Anterior cingulate cortex (tissue), 58 donors: ENCODE results near the gene EPHB1.

ENCODE experiments used
- DNase-seq, 58 donors: peaks; one replicate each; lab custom pipeline; 2025; lab: John Stamatoyannopoulos, UW

The EPHB1 gene

GRCh38 chr3:134804508-134805480 lies 9.7 kb downstream of the EPHB1 start:
- DNase-seq, result no peak

GRCh38 chr3:134807189-134807588 lies 12.1 kb downstream of the EPHB1 start:
- DNase-seq, result no peak

- no peak for DNase-seq
Observed at GRCh38 chr3:134808835-134809234, 13.8 kb downstream of the EPHB1 start.

GRCh38 chr3:134809427-134810051 lies 14.5 kb downstream of the EPHB1 start:
- no peak for DNase-seq

GRCh38 chr3:134810052-134810435 lies 15.0 kb downstream of the EPHB1 start:
- no peak for DNase-seq

GRCh38 chr3:134810850-134811249 lies 15.8 kb downstream of the EPHB1 start:
- DNase-seq, result no peak

- DNase-seq, result no peak
Observed at GRCh38 chr3:134813618-134814017, 18.6 kb downstream of the EPHB1 start.

- DNase-seq, result no peak
Observed at GRCh38 chr3:134815519-134815918, 20.5 kb downstream of the EPHB1 start.

GRCh38 chr3:134816623-134817022 lies 21.6 kb downstream of the EPHB1 start:
- no peak for DNase-seq

- DNase-seq, result no peak
Observed at GRCh38 chr3:134817297-134817696, 22.2 kb downstream of the EPHB1 start.

- no peak for DNase-seq
Observed at GRCh38 chr3:134820994-134821393, 25.9 kb downstream of the EPHB1 start.

- DNase-seq, result no peak
Observed at GRCh38 chr3:134822090-134822489, 27.0 kb downstream of the EPHB1 start.

GRCh38 chr3:134823679-134824078 lies 28.6 kb downstream of the EPHB1 start:
- no peak for DNase-seq

- DNase-seq, result peak in 1 of 58 donors; percentile 3
Observed at GRCh38 chr3:134824791-134825190, 29.7 kb downstream of the EPHB1 start.

- no peak for DNase-seq
Observed at GRCh38 chr3:134827213-134827612, 32.2 kb downstream of the EPHB1 start.

GRCh38 chr3:134829721-134830120 lies 34.7 kb downstream of the EPHB1 start:
- DNase-seq, result no peak

GRCh38 chr3:134832585-134832984 lies 37.5 kb downstream of the EPHB1 start:
- no peak for DNase-seq

- no peak for DNase-seq
Observed at GRCh38 chr3:134833453-134834163, 38.5 kb downstream of the EPHB1 start.

- no peak for DNase-seq
Observed at GRCh38 chr3:134836921-134837320, 41.9 kb downstream of the EPHB1 start.

GRCh38 chr3:134838599-134838998 lies 43.5 kb downstream of the EPHB1 start:
- DNase-seq, result no peak

GRCh38 chr3:134839422-134839821 lies 44.4 kb downstream of the EPHB1 start:
- DNase-seq, result no peak
